ENCODE data around the gene IFT27.

DNA sequence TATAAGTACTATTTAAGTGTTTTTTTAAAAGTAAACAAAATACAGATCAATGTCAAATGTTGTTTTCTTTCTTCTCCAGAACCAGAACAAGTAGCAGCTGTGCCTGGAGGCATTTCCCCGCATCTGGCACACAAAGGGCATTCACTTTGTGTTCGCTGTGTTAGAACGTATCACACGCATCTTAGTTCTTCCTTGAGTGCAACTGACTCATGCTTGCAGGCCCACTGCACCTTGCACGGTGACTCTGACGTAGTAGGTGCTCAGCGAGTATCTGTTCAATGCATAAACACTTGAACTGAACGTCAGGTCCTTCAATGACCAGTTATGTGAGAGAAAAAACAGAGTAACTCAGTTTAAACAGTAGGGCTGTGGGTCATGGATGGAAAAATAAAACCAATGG is 3.5 kb downstream of the IFT27 start:
- TF ChIP-seq, protein P1, sequence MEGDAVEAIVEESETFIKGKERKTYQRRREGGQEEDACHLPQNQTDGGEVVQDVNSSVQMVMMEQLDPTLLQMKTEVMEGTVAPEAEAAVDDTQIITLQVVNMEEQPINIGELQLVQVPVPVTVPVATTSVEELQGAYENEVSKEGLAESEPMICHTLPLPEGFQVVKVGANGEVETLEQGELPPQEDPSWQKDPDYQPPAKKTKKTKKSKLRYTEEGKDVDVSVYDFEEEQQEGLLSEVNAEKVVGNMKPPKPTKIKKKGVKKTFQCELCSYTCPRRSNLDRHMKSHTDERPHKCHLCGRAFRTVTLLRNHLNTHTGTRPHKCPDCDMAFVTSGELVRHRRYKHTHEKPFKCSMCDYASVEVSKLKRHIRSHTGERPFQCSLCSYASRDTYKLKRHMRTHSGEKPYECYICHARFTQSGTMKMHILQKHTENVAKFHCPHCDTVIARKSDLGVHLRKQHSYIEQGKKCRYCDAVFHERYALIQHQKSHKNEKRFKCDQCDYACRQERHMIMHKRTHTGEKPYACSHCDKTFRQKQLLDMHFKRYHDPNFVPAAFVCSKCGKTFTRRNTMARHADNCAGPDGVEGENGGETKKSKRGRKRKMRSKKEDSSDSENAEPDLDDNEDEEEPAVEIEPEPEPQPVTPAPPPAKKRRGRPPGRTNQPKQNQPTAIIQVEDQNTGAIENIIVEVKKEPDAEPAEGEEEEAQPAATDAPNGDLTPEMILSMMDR (IDR thresholded peaks at IDR 0.05; ENCODE audit: poor library complexity, severe bottlenecking), result no peak
- no peak for TF ChIP-seq RAD21 (conservative IDR thresholded peaks at IDR 0.05)
- no peak for TF ChIP-seq MXI1 (conservative IDR thresholded peaks at IDR 0.05; ENCODE audit: poor library complexity, severe bottlenecking)
- TF ChIP-seq SMC3 (conservative IDR thresholded peaks at IDR 0.05; ENCODE audit: poor library complexity), result no peak
- no peak for TF ChIP-seq EZH2 (IDR thresholded peaks at IDR 0.05; ENCODE audit: borderline replicate concordance, insufficient read depth, low read length, poor library complexity, severe bottlenecking)
- no peak for TF ChIP-seq POLR2AphosphoS5 (IDR thresholded peaks at IDR 0.05)
- no peak for TF ChIP-seq TAF1 (IDR thresholded peaks at IDR 0.05; ENCODE audit: low read depth)
